ENCODE measurements around the gene LTBP3. TPM values are rescaled to one million over a fixed set of nuclear protein-coding genes. Genes with fewer than 3 reads are reported as not detected.

LTBP3 gene
- total and polyA plus RNA-seq, 9 of the 15 experiments (the other 6 are each of a cell fraction or from before 2014, with no cell fraction given): 0.06 to 20.5 (median 4.8) TPM

DNA sequence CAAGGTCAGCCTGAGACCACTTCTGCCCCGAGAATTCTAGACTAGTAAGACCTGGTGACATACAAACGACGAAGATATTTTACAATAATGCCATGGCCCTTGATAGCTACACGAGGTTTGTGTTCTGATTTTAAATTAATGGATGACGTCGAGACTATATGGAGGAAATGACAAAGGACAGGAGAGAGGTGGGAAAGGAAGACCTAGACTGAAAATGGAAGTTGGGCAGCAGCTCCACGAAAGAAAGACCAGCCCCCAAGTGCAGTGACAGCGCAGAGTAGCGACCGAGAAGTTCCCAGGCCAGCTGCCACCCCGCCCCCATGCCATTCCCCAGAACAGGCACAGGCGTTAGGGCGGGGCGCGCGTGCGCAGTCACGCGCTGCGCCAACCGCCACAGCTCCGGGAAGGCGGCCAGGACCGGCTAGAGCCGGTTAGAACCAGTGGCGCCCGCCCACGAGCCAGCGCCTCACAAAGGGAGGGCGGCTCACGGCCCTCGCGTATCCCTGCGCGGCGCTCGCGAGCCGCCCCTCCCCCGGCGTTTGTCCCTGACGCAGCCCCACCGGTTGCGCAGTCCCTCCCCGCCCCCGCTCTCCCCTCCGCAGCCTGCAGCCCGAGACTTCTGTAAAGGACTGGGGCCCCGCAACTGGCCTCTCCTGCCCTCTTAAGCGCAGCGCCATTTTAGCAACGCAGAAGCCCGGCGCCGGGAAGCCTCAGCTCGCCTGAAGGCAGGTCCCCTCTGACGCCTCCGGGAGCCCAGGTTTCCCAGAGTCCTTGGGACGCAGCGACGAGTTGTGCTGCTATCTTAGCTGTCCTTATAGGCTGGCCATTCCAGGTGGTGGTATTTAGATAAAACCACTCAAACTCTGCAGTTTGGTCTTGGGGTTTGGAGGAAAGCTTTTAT is 60.8 kb downstream of the LTBP3 start (continued):
- TF ChIP-seq, protein P1, sequence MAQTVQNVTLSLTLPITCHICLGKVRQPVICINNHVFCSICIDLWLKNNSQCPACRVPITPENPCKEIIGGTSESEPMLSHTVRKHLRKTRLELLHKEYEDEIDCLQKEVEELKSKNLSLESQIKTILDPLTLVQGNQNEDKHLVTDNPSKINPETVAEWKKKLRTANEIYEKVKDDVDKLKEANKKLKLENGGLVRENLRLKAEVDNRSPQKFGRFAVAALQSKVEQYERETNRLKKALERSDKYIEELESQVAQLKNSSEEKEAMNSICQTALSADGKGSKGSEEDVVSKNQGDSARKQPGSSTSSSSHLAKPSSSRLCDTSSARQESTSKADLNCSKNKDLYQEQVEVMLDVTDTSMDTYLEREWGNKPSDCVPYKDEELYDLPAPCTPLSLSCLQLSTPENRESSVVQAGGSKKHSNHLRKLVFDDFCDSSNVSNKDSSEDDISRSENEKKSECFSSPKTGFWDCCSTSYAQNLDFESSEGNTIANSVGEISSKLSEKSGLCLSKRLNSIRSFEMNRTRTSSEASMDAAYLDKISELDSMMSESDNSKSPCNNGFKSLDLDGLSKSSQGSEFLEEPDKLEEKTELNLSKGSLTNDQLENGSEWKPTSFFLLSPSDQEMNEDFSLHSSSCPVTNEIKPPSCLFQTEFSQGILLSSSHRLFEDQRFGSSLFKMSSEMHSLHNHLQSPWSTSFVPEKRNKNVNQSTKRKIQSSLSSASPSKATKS (CRISPR knock-in tag; IDR thresholded peaks at IDR 0.05): no peak
- TF ChIP-seq MCM2 (IDR thresholded peaks at IDR 0.05; ENCODE audit: low read depth): no peak
- peak; percentile 89 for TF ChIP-seq SP1 (CRISPR knock-in tag; IDR thresholded peaks at IDR 0.05)
- no peak for TF ChIP-seq ZSCAN32 (CRISPR knock-in tag; IDR thresholded peaks at IDR 0.05)
- TF ChIP-seq FOSL1 (tag; conservative IDR thresholded peaks at IDR 0.05): peak; percentile 62; the same call in 1 of the 2 replicates
- no peak for TF ChIP-seq KLF10 (CRISPR knock-in tag; IDR thresholded peaks at IDR 0.05)
- no peak for TF ChIP-seq GABPB2 (CRISPR knock-in tag; conservative IDR thresholded peaks at IDR 0.05)
- TF ChIP-seq TSC22D4 (tag; IDR thresholded peaks at IDR 0.05): no peak
- no peak for TF ChIP-seq ZNF146 (CRISPR knock-in tag; IDR thresholded peaks at IDR 0.05; ENCODE audit: unreplicated experiment)
- TF ChIP-seq, protein P2, sequence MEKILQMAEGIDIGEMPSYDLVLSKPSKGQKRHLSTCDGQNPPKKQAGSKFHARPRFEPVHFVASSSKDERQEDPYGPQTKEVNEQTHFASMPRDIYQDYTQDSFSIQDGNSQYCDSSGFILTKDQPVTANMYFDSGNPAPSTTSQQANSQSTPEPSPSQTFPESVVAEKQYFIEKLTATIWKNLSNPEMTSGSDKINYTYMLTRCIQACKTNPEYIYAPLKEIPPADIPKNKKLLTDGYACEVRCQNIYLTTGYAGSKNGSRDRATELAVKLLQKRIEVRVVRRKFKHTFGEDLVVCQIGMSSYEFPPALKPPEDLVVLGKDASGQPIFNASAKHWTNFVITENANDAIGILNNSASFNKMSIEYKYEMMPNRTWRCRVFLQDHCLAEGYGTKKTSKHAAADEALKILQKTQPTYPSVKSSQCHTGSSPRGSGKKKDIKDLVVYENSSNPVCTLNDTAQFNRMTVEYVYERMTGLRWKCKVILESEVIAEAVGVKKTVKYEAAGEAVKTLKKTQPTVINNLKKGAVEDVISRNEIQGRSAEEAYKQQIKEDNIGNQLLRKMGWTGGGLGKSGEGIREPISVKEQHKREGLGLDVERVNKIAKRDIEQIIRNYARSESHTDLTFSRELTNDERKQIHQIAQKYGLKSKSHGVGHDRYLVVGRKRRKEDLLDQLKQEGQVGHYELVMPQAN (IDR thresholded peaks at IDR 0.05; ENCODE audit: borderline replicate concordance): peak; percentile 71; the same call in 1 of the 2 replicates
- no peak for TF ChIP-seq GABPA (tag; conservative IDR thresholded peaks at IDR 0.05; ENCODE audit: low read depth)
- no peak for TF ChIP-seq HNRNPUL1 (IDR thresholded peaks at IDR 0.05; ENCODE audit: low read length)
- TF ChIP-seq SMAD4 (CRISPR knock-in tag; conservative IDR thresholded peaks at IDR 0.05): peak; percentile 88
- no peak for TF ChIP-seq SREBF2 (CRISPR knock-in tag; IDR thresholded peaks at IDR 0.05)
- TF ChIP-seq, protein P3, sequence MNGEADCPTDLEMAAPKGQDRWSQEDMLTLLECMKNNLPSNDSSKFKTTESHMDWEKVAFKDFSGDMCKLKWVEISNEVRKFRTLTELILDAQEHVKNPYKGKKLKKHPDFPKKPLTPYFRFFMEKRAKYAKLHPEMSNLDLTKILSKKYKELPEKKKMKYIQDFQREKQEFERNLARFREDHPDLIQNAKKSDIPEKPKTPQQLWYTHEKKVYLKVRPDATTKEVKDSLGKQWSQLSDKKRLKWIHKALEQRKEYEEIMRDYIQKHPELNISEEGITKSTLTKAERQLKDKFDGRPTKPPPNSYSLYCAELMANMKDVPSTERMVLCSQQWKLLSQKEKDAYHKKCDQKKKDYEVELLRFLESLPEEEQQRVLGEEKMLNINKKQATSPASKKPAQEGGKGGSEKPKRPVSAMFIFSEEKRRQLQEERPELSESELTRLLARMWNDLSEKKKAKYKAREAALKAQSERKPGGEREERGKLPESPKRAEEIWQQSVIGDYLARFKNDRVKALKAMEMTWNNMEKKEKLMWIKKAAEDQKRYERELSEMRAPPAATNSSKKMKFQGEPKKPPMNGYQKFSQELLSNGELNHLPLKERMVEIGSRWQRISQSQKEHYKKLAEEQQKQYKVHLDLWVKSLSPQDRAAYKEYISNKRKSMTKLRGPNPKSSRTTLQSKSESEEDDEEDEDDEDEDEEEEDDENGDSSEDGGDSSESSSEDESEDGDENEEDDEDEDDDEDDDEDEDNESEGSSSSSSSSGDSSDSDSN (IDR thresholded peaks at IDR 0.05; ENCODE audit: borderline replicate concordance in 1 of 2, low read depth in 2 of 2, low read length in 2 of 2): no peak
- peak; percentile 86 for TF ChIP-seq SOX6 (IDR thresholded peaks at IDR 0.05)
- TF ChIP-seq, protein P4, sequence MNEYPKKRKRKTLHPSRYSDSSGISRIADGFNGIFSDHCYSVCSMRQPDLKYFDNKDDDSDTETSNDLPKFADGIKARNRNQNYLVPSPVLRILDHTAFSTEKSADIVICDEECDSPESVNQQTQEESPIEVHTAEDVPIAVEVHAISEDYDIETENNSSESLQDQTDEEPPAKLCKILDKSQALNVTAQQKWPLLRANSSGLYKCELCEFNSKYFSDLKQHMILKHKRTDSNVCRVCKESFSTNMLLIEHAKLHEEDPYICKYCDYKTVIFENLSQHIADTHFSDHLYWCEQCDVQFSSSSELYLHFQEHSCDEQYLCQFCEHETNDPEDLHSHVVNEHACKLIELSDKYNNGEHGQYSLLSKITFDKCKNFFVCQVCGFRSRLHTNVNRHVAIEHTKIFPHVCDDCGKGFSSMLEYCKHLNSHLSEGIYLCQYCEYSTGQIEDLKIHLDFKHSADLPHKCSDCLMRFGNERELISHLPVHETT (CRISPR knock-in tag; conservative IDR thresholded peaks at IDR 0.05 in 1 of 2, IDR thresholded peaks at IDR 0.05 in 1 of 2): peak in 1 of 2 experiments; percentile 90; a peak in 2 of 4 replicates
